GM23248 (cell line): ENCODE results near the gene PPIA. TPM values are rescaled to one million over a fixed set of nuclear protein-coding genes. Genes with fewer than 3 reads are reported as not detected.

ENCODE experiments used
- DNase-seq: peaks from one replicate; pipeline ENCODE4 v3.0.0-alpha.2; 2015
- H2AFZ ChIP-seq: fragments of 200-600 bp; sonication (generic); 2 replicates; pipeline ENCODE4 v1.6.1; 2016; ENCODE audit warnings: antibody characterized with exemption
- H3F3A ChIP-seq: fragments of 200-600 bp; sonication (generic); 2 replicates; pipeline ENCODE4 v1.6.1; 2016; ENCODE audit warnings: mild to moderate bottlenecking, antibody characterized with exemption, mixed run types; ENCODE audit not compliant: insufficient read depth
- H3K27ac ChIP-seq: fragments of 200-600 bp; sonication (generic); 2 replicates; pipeline ENCODE4 v1.5.1; 2016; ENCODE audit warnings: mild to moderate bottlenecking
- H3K27me3 ChIP-seq: fragments of 200-600 bp; sonication (generic); replicated peaks from 2 replicates; pipeline ENCODE4 v1.6.1; 2016; ENCODE audit warnings: mild to moderate bottlenecking; ENCODE audit not compliant: insufficient read depth
- H3K36me3 ChIP-seq: fragments of 200-600 bp; sonication (generic); 2 replicates; pipeline ENCODE4 v1.6.1; 2016; ENCODE audit warnings: low read depth, mild to moderate bottlenecking
- H3K4me1 ChIP-seq: fragments of 200-600 bp; sonication (generic); 2 replicates; pipeline ENCODE4 v1.6.1; 2016; ENCODE audit warnings: mild to moderate bottlenecking; ENCODE audit not compliant: insufficient read depth
- H3K4me2 ChIP-seq: fragments of 200-600 bp; sonication (generic); one replicate; pipeline ENCODE4 v1.6.1; 2016; ENCODE audit warnings: mild to moderate bottlenecking; ENCODE audit not compliant: unreplicated experiment
- H3K4me3 ChIP-seq: fragments of 200-600 bp; sonication (generic); 2 replicates; pipeline ENCODE4 v1.5.1; 2016; ENCODE audit warnings: mild to moderate bottlenecking
- H3K79me2 ChIP-seq: fragments of 200-600 bp; sonication (generic); 2 replicates; pipeline ENCODE4 v1.6.1; 2016; ENCODE audit warnings: mild to moderate bottlenecking; ENCODE audit not compliant: insufficient read depth
- H3K9ac ChIP-seq: fragments of 200-600 bp; sonication (generic); 2 replicates; pipeline ENCODE4 v1.6.1; 2016; ENCODE audit warnings: mild to moderate bottlenecking
- H3K9me2 ChIP-seq: fragments of 200-600 bp; sonication (generic); 2 replicates; pipeline ENCODE4 v1.6.1; 2016; ENCODE audit warnings: mixed run types, mild to moderate bottlenecking, moderate library complexity; ENCODE audit not compliant: insufficient read depth
- H3K9me3 ChIP-seq: fragments of 200-600 bp; sonication (generic); one replicate; pipeline ENCODE4 v1.6.1; 2017; ENCODE audit warnings: low read depth
- H4K20me1 ChIP-seq: fragments of 200-600 bp; sonication (generic); 2 replicates; pipeline ENCODE4 v1.6.0; 2016; ENCODE audit not compliant: insufficient read depth
- EZH2 ChIP-seq: fragments of 200-600 bp; sonication (generic); IDR thresholded peaks from 2 replicates; pipeline ENCODE4 v1.6.1; 2018; ENCODE audit warnings: antibody characterized with exemption, mild to moderate bottlenecking; ENCODE audit not compliant: insufficient read depth, poor library complexity, severe bottlenecking
- EZH2phosphoT487 ChIP-seq: fragments of 200-600 bp; sonication (generic); IDR thresholded peaks from 2 replicates; pipeline ENCODE4 v1.6.1; 2018; ENCODE audit warnings: antibody characterized with exemption, moderate library complexity, mild to moderate bottlenecking, low read depth; ENCODE audit not compliant: insufficient read depth
- WGBS, 2 experiments: methylation state at CpG; one replicate each; pipeline ENCODE4 v1.1.6; 2015 to 2017; ENCODE audit warnings: low lambda C conversion rate in 2 of 2, low coverage in 1 of 2; ENCODE audit errors: missing lambda C conversion rate in 2 of 2; 5-methylcytosine and 5-hydroxymethylcytosine counted together
- in situ Hi-C: fragments of 300-500 bp; cut with MboI; formaldehyde crosslinking; loops from 2 replicates; pipeline ENCODE4 v1.15.0; 2020
- polyA plus RNA-seq: library from polyadenylated mRNA; unstranded; fragments of >200 nt; fragmentation: Nextera tagmentation; extraction: Ambion mirVana; gene quantifications from 2 replicates; pipeline ENCODE4 v1.2.1, GENCODE V29; 2016
- total RNA-seq: library from RNA; depleted of rRNA; stranded (reverse); fragments of >200 nt; shearing (Covaris generic); gene quantifications from 2 replicates; pipeline ENCODE4 v1.2.3, GENCODE V29; 2014

Gene PPIA
- total and polyA plus RNA-seq, 2 experiments from 2014 or later, result 2,752 to 3,141 TPM

- Histone ChIP-seq H3K36me3 (no peaks in the 10 kb centered on the region; the same call in 1 of the 2 replicates), H3K9me3 (no peaks in the 10 kb centered on the region), H3K4me1 (no peaks in the 10 kb centered on the region), H3K27ac (no peak overlapping the region), H3F3A (no peaks in the 10 kb centered on the region), H3K4me3 (no peak overlapping the region), H3K4me2 (no peak overlapping the region), H3K9me2 (no peaks in the 10 kb centered on the region), H3K79me2 (peaks cover 40% of the 10 kb centered on the region), H3K9ac (no peak overlapping the region), H2AFZ (no peak overlapping the region), H3K27me3 (no peaks in the 10 kb centered on the region), H4K20me1 (no peaks in the 10 kb centered on the region)
- WGBS, 2 experiments, result 89 to 94% methylated on average over 5 to 7 of the region's 7 CpGs
- TF ChIP-seq EZH2phosphoT487 (no peak), EZH2 (no peak)
- in situ Hi-C loops, result no loop called here
- no peak for DNase-seq
Measured at GRCh38 chr7:44757739-44758138, 38.7 kb upstream of the PPIA start.

DNA sequence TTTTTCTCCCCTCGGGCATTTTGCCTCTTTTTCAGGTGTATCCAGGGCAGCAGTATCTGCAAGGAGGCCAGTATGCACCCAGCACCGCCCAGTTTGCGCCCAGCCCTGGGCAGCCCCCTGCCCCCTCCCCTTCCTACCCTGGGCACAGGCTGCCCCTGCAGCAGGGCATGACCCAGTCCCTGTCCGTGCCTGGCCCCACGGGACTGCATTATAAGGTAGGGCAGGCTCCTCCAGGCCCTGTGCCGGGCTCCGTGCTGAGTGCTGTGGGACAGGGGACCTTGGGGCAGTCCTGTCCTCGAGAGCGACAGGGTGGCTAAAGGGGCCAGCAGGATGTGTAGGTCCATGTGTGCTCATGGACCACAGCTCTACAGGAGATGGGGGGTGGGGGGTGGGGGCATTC, 37.2 kb upstream of the PPIA start:
- 80 to 88% methylated on average over 4 to 9 of the region's 9 CpGs for WGBS, 2 experiments
- TF ChIP-seq EZH2, result no peak
- no peak for TF ChIP-seq EZH2phosphoT487
- in situ Hi-C loops, result no loop called here

GRCh38 chr7:44760034-44760580, 36.4 kb upstream of the PPIA start:
- no peak overlapping the region for H3K4me3 ChIP-seq
- H3F3A ChIP-seq, result no peaks in the 10 kb centered on the region
- no peaks in the 10 kb centered on the region for H4K20me1 ChIP-seq
- H3K4me2 ChIP-seq, result no peak overlapping the region
- H3K79me2 ChIP-seq, result peaks cover 16% of the 10 kb centered on the region
- no peak for DNase-seq
- TF ChIP-seq EZH2phosphoT487, result no peak
- H3K27ac ChIP-seq, result no peak overlapping the region
- H3K36me3 ChIP-seq, result peaks cover 16% of the 10 kb centered on the region; the same call in 1 of the 2 replicates
- H3K4me1 ChIP-seq, result no peaks in the 10 kb centered on the region
- WGBS, 2 experiments, result 90 to 96% methylated on average over 17 to 18 of the region's 18 CpGs
- no peaks in the 10 kb centered on the region for H3K9me3 ChIP-seq
- no peak overlapping the region for H2AFZ ChIP-seq
- in situ Hi-C loops, result no loop called here
- H3K9ac ChIP-seq, result no peak overlapping the region
- no peaks in the 10 kb centered on the region for H3K27me3 ChIP-seq
- H3K9me2 ChIP-seq, result no peaks in the 10 kb centered on the region

More for the DNA sequence above, 37.2 kb upstream of the PPIA start:
- no peaks in the 10 kb centered on the region for H3K9me3 ChIP-seq
- H3K36me3 ChIP-seq, result peaks cover 7% of the 10 kb centered on the region; the same call in 1 of the 2 replicates
- H3K9ac ChIP-seq, result no peak overlapping the region
- no peaks in the 10 kb centered on the region for H3K9me2 ChIP-seq
- no peaks in the 10 kb centered on the region for H3K27me3 ChIP-seq
- no peaks in the 10 kb centered on the region for H4K20me1 ChIP-seq
- H3K4me1 ChIP-seq, result no peaks in the 10 kb centered on the region
- no peak for DNase-seq
- peaks cover 25% of the 10 kb centered on the region for H3K79me2 ChIP-seq
- no peaks in the 10 kb centered on the region for H3F3A ChIP-seq
- no peak overlapping the region for H3K4me2 ChIP-seq
- no peak overlapping the region for H3K27ac ChIP-seq
- no peak overlapping the region for H3K4me3 ChIP-seq
- H2AFZ ChIP-seq, result no peak overlapping the region

DNA sequence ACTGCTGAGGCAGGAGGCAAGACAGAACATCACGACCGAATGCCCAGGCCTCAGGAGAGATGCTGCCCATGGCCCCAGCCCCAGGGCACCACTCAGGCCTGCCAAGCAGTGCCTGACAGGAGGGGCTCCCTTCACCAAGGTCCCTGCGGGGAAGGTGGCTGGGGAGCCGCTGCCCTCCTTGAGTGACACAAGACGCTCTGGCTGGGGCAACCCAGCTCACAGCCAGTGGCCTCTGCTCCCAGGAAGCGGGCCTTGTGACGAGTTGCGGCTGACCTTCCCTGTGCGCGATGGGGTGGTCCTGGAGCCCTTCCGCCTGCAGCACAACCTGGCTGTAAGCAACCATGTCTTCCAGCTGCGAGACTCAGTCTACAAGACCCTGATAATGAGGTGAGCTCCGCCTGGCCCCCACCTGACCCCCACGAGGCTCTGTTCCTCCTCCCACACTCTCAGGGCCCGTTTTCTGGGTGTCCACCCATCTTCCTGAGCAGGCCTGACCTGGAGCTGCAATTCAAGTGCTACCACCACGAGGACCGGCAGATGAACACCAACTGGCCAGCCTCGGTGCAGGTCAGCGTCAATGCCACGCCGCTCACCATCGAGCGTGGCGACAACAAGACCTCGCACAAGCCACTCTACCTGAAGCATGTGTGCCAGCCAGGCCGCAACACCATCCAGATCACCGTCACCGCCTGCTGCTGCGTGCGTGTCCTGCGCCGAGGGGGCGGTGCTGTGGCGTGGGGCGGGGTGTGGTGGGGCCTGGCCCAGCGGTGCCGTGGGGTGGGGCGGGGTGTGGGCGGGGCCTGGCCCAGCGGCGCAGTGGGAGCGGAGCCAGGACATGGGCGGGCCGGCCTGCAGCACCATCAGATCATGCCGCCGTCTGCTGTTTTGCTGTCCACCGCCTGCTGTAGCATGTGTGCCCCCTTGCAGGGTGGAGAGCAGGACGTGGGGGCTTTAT, 35.0 kb upstream of the PPIA start:
- no peaks in the 10 kb centered on the region for H3F3A ChIP-seq
- no peak for TF ChIP-seq EZH2phosphoT487
- no peak for TF ChIP-seq EZH2
- peaks cover 18% of the 10 kb centered on the region; the same call in 1 of the 2 replicates for H3K36me3 ChIP-seq
- H3K9ac ChIP-seq, result no peak overlapping the region
- DNase-seq, result peak; percentile 32
- H3K4me1 ChIP-seq, result no peaks in the 10 kb centered on the region
- in situ Hi-C loops, result no loop called here
- H3K27ac ChIP-seq, result no peak overlapping the region
- no peak overlapping the region for H2AFZ ChIP-seq
- 73 to 74% methylated on average over 44 to 46 of the region's 48 CpGs for WGBS, 2 experiments
- no peaks in the 10 kb centered on the region for H3K9me2 ChIP-seq
- H3K4me3 ChIP-seq, result no peak overlapping the region
- H3K4me2 ChIP-seq, result no peak overlapping the region
- no peaks in the 10 kb centered on the region for H3K27me3 ChIP-seq
- no peaks in the 10 kb centered on the region for H3K9me3 ChIP-seq
- 0 out of 2 replicates have a peak, but pooled peaks cover 2% of the 10 kb centered on the region for H3K79me2 ChIP-seq
- no peaks in the 10 kb centered on the region for H4K20me1 ChIP-seq
